ENCODE measurements around the gene ADAMTS2. TPM values are rescaled to one million over a fixed set of nuclear protein-coding genes. Genes with fewer than 3 reads are reported as not detected.

Gene ADAMTS2
- total RNA-seq, 2 experiments from 2014 or later: not detected

GRCh38 chr5:179321206-179321987 is 23.9 kb downstream of the ADAMTS2 start:
- peaks cover 3% of the 10 kb centered on the region for H3K27me3 Mint-ChIP-seq
- H3K27ac Mint-ChIP-seq: no peak overlapping the region
- POLR2A ChIA-PET: no interaction called here
- ATAC-seq (ENCODE audit: low read depth) (no peak), DNase-seq (no peak)
- no peaks in the 10 kb centered on the region for H3K9me3 Mint-ChIP-seq
- H3K36me3 Mint-ChIP-seq: no peaks in the 10 kb centered on the region
- no peaks in the 10 kb centered on the region for H3K4me1 Mint-ChIP-seq
- no peak overlapping the region for H3K4me3 Mint-ChIP-seq

DNA sequence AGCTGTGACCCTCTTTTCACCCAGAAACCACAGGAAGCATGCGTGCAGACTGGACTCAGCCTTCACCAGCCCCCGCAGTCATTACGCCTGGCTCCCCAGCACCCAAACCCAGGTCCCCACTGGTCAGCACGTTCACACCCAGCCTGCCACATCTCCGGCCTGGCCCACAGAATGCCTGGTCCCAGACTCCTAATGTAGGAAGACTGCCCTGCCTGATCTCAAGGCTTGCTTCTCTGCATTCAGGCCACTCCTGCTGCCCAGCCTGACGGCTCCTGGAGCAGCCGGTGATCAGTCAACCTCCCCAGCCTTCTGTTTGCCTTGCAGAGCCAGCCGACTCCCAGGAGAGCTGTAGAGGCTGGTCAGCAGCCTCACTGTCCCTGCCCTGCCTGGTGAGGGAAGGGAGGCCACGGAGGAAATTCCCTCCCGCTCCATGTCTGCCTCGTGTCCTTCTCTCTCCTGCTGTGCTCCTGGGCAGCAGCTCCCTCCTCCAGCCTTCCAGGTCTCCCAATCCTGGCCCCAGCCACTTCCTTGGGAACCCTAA is 25.4 kb downstream of the ADAMTS2 start:
- POLR2A ChIA-PET: no interaction called here
- no peaks in the 10 kb centered on the region for H3K36me3 Mint-ChIP-seq
- H3K4me3 Mint-ChIP-seq: no peak overlapping the region
- no peaks in the 10 kb centered on the region for H3K4me1 Mint-ChIP-seq
- peaks cover 3% of the 10 kb centered on the region for H3K27me3 Mint-ChIP-seq
- no peaks in the 10 kb centered on the region for H3K9me3 Mint-ChIP-seq
- ATAC-seq (ENCODE audit: low read depth) (no peak), DNase-seq (no peak)
- H3K27ac Mint-ChIP-seq: no peak overlapping the region

DNA sequence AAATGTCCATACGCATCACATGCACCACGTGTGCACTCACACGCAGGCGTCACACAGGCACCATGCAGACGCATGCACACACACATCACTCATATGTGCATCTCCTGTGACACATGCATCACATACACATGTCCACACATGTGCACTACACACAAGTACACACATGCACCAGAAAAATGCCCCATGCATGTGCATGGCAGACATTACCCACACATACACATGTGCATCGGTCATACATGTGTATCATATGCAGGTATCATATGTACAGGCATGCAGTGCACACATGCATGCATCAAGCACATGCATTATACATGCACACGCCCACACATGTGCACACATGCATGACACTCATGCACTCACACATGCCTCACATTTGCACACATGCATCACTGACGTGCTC is 26.1 kb downstream of the ADAMTS2 start:
- POLR2A ChIA-PET: no interaction called here
- Mint-ChIP-seq H3K9me3 (no peaks in the 10 kb centered on the region), H3K36me3 (no peaks in the 10 kb centered on the region), H3K27ac (no peak overlapping the region), H3K4me3 (no peak overlapping the region), H3K4me1 (no peaks in the 10 kb centered on the region), H3K27me3 (peaks cover 3% of the 10 kb centered on the region)
- DNase-seq: no peak
- ATAC-seq (ENCODE audit: low read depth): no peak

- no peak overlapping the region for H3K4me3 Mint-ChIP-seq
- ATAC-seq (ENCODE audit: low read depth): no peak
- no peak for DNase-seq
- H3K4me1 Mint-ChIP-seq: no peaks in the 10 kb centered on the region
- no peaks in the 10 kb centered on the region for H3K9me3 Mint-ChIP-seq
- no peak overlapping the region for H3K27ac Mint-ChIP-seq
- peaks cover under 1% of the 10 kb centered on the region for H3K27me3 Mint-ChIP-seq
- no peaks in the 10 kb centered on the region for H3K36me3 Mint-ChIP-seq
- POLR2A ChIA-PET: no interaction called here
These were observed 26.9 kb downstream of the ADAMTS2 start for GRCh38 chr5:179318221-179318955.

DNA sequence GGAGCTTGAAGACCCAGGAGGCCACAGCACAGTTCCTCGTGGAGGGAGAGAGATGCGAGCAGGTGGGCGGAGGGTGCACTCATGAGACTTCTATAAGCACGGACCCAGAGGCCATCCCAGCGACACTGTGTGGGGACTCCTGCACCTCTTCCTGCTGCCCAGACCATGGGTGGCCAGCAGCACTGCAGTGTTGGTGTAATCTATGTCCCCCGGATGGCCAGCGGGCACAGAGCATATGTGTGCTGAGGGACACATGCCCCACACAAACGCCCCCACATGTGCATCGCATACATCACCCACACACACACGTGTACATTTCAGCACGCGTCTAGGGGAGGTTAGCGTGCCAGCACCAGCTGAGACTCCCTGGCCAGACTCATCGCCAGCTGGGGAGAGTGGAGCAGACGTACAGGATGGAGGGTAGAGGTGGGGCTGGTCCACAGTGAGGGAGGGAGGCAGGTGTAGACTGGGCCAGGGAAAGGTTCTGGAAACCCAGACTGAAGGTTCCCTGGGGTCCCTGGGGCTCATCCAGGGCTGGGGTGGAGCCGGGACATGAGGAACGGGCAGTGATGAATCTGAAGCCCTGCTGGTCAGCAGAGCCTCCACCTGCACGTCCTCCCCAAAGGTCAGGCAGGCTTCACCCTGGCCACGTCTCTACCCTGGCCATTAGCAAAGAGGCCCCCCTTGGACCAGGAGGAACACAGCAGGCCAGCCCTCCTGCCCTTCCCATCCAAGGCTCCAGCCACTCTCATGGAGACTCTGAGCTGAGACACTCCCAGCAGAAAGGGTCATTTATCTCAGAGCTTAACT is 27.6 kb downstream of the ADAMTS2 start:
- no peak for DNase-seq
- H3K9me3 Mint-ChIP-seq: no peaks in the 10 kb centered on the region

DNA sequence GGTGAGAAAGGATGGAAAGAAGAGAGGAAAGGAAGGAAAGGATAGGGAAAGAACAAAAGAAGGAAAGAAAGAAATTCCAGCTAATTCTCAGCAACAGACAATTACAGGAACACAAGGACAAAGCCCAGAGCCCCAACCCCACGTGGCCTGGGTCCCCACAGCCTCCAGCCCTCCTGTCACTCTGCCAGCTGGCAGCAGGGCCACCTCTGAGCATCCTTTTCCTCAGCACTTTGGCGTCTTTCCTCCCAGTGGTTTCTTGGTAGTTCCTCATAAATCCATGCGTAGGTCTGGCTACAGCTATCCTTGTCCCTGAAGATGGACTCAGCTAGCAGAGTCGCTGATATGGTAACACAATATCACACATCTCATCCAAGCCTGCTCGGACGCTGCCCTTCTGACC is 28.3 kb downstream of the ADAMTS2 start:
- H3K4me1 Mint-ChIP-seq: no peaks in the 10 kb centered on the region
- no peak overlapping the region for H3K27ac Mint-ChIP-seq
- DNase-seq: no peak
- H3K4me3 Mint-ChIP-seq: no peak overlapping the region
- no peaks in the 10 kb centered on the region for H3K36me3 Mint-ChIP-seq
- H3K27me3 Mint-ChIP-seq: no peaks in the 10 kb centered on the region
- no peak for ATAC-seq (ENCODE audit: low read depth)
- no peaks in the 10 kb centered on the region for H3K9me3 Mint-ChIP-seq
- POLR2A ChIA-PET: no interaction called here

More for the DNA sequence above, 27.6 kb downstream of the ADAMTS2 start:
- Mint-ChIP-seq H3K36me3 (no peaks in the 10 kb centered on the region), H3K4me1 (no peaks in the 10 kb centered on the region), H3K27me3 (no peaks in the 10 kb centered on the region), H3K27ac (no peak overlapping the region), H3K4me3 (no peak overlapping the region)
- POLR2A ChIA-PET: no interaction called here
- ATAC-seq (ENCODE audit: low read depth): no peak

DNA sequence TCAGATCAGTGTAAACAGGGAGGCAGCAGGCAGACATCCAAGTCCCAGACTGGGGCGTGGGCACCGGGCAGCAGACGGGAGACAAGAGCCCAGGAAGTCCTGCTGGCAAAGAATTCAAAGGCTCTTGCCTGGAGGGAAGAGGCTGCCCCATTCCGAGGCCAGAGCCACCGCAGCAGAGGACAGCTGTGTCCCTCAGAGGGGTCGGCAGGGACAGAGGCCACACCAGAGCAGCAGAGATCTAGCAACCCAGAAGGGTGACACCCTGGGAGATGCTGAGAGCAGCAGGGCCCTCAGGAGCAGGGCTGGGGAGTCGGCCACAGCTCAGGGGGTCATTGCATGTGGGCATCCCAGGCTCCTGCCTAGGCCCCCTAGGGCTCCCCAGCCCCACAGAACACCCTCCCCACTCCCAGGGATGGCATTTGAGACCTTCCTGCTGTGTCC is 29.1 kb downstream of the ADAMTS2 start:
- no peaks in the 10 kb centered on the region for H3K4me1 Mint-ChIP-seq
- POLR2A ChIA-PET: no interaction called here
- H3K4me3 Mint-ChIP-seq: no peak overlapping the region
- no peak for DNase-seq
- H3K36me3 Mint-ChIP-seq: no peaks in the 10 kb centered on the region
- ATAC-seq (ENCODE audit: low read depth): no peak
- no peaks in the 10 kb centered on the region for H3K27me3 Mint-ChIP-seq
- H3K27ac Mint-ChIP-seq: no peak overlapping the region
- H3K9me3 Mint-ChIP-seq: no peaks in the 10 kb centered on the region

DNA sequence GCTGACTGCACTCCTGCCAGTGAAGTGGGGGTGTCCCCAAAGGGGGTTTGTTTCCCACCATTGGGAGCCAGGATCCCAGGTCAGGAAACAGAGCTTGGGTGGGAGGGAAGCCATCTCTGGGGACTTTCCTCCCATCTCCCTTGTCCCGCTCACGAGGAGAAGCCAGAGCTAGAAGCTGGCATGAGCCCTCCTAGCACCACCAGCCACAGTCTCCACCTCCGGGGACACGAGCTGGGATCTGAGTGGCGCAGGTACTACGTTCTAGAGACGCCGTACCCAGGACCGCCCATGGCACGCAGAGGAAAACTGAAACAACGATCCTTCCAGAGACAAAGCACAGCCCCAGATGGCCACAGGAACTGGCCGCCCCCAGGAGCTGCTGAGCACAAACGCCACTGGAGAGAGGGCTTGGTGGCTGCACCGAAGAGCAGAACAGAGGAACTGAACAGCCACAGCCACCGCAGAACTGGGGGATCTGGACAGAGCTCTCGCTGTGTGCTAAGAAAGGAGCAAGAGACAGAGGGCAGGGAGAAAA is 29.8 kb downstream of the ADAMTS2 start:
- no peaks in the 10 kb centered on the region for H3K27me3 Mint-ChIP-seq
- POLR2A ChIA-PET: no interaction called here
- H3K27ac Mint-ChIP-seq: no peak overlapping the region
- no peak for DNase-seq
- no peak for ATAC-seq (ENCODE audit: low read depth)
- no peaks in the 10 kb centered on the region for H3K36me3 Mint-ChIP-seq
- H3K4me1 Mint-ChIP-seq: no peaks in the 10 kb centered on the region
- H3K4me3 Mint-ChIP-seq: no peak overlapping the region
- H3K9me3 Mint-ChIP-seq: no peaks in the 10 kb centered on the region

GRCh38 chr5:179314606-179315355 is 30.5 kb downstream of the ADAMTS2 start:
- DNase-seq (no peak), ATAC-seq (ENCODE audit: low read depth) (no peak)
- POLR2A ChIA-PET: no interaction called here
- Mint-ChIP-seq H3K9me3 (no peaks in the 10 kb centered on the region), H3K4me3 (no peak overlapping the region), H3K36me3 (no peaks in the 10 kb centered on the region), H3K27me3 (no peaks in the 10 kb centered on the region), H3K27ac (no peak overlapping the region), H3K4me1 (no peaks in the 10 kb centered on the region)

DNA sequence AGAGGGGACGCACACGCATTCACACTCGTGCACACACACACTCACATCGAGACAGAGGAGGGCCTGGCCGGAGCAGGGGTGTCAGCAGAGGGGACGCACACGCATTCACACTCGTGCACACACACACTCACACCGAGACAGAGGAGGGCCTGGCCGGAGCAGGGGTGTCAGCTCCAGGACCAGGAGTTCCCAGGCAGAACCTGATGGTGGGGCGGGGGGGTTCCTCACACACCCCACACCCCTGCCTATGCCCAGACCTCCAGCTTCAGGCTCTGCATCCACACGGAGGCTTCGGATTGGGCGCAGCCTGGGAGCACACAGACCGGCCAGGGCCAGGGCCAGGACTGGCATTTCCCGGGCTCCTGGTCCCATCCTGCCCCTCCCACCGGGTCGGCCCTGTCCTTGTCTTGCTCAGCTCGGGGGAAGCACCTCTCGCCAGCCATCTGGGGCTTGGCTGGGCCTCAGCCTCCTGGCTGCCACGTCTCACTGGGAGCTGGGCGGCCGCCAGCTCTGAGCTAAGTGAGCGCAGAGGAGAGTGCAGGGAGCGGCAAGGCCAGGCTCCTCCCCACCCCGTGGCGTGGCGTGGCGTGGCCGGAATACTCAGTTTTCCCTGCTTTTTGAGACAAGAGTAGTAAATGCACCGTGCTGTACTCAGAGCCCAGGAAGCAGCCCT is 31.3 kb downstream of the ADAMTS2 start:
- DNase-seq: no peak
- POLR2A ChIA-PET: no interaction called here
- Mint-ChIP-seq H3K4me1 (no peaks in the 10 kb centered on the region), H3K36me3 (no peaks in the 10 kb centered on the region), H3K4me3 (no peak overlapping the region), H3K9me3 (no peaks in the 10 kb centered on the region), H3K27me3 (no peaks in the 10 kb centered on the region), H3K27ac (no peak overlapping the region)
- ATAC-seq (ENCODE audit: low read depth): no peak

DNA sequence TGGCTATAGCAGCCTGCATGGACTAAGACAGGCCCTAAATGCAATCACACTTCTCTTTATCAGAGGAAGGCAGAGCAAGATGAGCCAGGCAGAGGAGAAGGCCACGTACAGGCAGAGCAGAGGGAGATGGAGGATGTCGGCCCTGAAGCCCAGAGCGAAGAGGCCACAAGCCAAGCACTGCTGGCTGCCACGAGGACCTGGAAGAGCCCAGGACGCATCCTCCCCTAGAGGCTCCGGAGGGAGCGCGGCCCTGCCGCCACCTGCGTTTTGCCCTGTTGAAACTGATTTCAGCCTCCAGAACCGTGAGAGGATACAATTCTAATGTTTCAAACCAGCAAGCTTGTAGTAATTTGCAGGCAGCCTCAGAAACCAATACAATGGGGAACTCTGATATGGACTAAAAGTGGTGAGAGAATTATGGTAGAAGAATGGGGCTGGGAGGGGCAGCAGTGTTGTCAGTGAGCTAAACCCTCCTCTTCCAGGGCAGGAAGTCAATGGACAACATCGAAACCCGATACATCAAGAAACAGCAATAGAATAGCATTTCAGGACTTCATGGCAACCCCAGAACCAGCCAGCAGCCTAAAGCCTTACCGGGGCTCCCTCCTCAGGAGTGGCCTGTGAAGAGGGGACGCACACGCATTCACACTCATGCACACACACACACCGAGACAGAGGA is 32.6 kb downstream of the ADAMTS2 start:
- Mint-ChIP-seq H3K36me3 (no peaks in the 10 kb centered on the region), H3K9me3 (no peaks in the 10 kb centered on the region), H3K4me3 (no peak overlapping the region), H3K27ac (no peak overlapping the region), H3K4me1 (no peaks in the 10 kb centered on the region), H3K27me3 (no peaks in the 10 kb centered on the region)
- DNase-seq: no peak
- POLR2A ChIA-PET: no interaction called here
- ATAC-seq (ENCODE audit: low read depth): no peak

DNA sequence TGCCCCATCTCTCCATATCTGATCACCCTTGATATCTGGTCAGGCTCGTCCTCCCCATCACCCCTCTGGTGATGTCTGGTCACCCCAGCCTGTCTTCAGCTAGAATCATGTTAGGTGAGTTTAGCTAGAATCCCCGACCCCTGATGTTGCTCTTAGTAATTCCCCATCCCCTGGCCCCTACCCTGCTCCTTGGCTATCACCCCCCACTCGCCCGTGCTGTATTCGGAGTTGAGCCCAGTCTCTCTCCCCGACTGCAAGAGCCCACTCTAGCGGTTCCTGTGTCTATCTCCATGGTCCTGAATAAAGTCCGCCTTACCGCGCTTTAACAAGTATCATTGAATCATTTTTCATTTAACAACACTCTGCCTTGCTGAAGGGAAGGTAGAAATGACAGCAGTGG is 33.7 kb downstream of the ADAMTS2 start:
- Mint-ChIP-seq H3K9me3 (no peaks in the 10 kb centered on the region), H3K4me1 (no peaks in the 10 kb centered on the region), H3K4me3 (no peak overlapping the region), H3K36me3 (no peaks in the 10 kb centered on the region), H3K27ac (no peak overlapping the region), H3K27me3 (no peaks in the 10 kb centered on the region)
- POLR2A ChIA-PET: no interaction called here
- DNase-seq (no peak), ATAC-seq (ENCODE audit: low read depth) (no peak)
